Measurements from ENCODE around the gene SAA2. TPM values are rescaled to one million over a fixed set of nuclear protein-coding genes. Genes with fewer than 3 reads are reported as not detected.
"Not testable (repeated sequence)": the region's sequence is repeated elsewhere in the genome, so short reads cannot be mapped to it uniquely, and the experiment has no call there.

SAA2 gene
- not detected for polyA plus RNA-seq (2012; ENCODE audit: insufficient read depth, insufficient read length)

GRCh38 chr11:18248561-18248960 is at the start of gene SAA2:
TSS of gene SAA2 (minus strand) at chr11:18248668. CDS start at chr11:18248011, 657 bp downstream.
- DNase-seq (ENCODE audit: low read depth, low spot score) = no peak
- no peak within 1 kb of the TSS for H3K4me3 ChIP-seq (ENCODE audit: low read length)

- DNase-seq (ENCODE audit: low read depth, low spot score) = no peak
These were observed 46.8 kb upstream of the SAA2 start for GRCh38 chr11:18295316-18295715.

GRCh38 chr11:18294862-18295261 is 46.4 kb upstream of the SAA2 start:
- DNase-seq (ENCODE audit: low read depth, low spot score) = no peak
- H3K4me3 ChIP-seq (ENCODE audit: low read length) = no peak overlapping the region

More at GRCh38 chr11:18295316-18295715, 46.8 kb upstream of the SAA2 start:
- no peak overlapping the region for H3K4me3 ChIP-seq (ENCODE audit: low read length)

- H3K4me3 ChIP-seq (ENCODE audit: low read length) = no peak overlapping the region
- no peak for DNase-seq (ENCODE audit: low read depth, low spot score)
These were observed 40.4 kb upstream of the SAA2 start for GRCh38 chr11:18288911-18289310.

- DNase-seq (ENCODE audit: low read depth, low spot score) = no peak
- no peak overlapping the region for H3K4me3 ChIP-seq (ENCODE audit: low read length)
These were observed 37.4 kb upstream of the SAA2 start for GRCh38 chr11:18285841-18286240.

GRCh38 chr11:18282626-18283025 is 34.2 kb upstream of the SAA2 start:
- no peak for DNase-seq (ENCODE audit: low read depth, low spot score)
- H3K4me3 ChIP-seq (ENCODE audit: low read length) = no peak overlapping the region

- DNase-seq (ENCODE audit: low read depth, low spot score) = no peak
- H3K4me3 ChIP-seq (ENCODE audit: low read length) = no peak overlapping the region
These were observed 32.1 kb upstream of the SAA2 start for GRCh38 chr11:18280438-18281045.

GRCh38 chr11:18277565-18278271 is 29.2 kb upstream of the SAA2 start:
- H3K4me3 ChIP-seq (ENCODE audit: low read length) = no peak overlapping the region
- no peak for DNase-seq (ENCODE audit: low read depth, low spot score)

GRCh38 chr11:18271206-18271605 is 22.7 kb upstream of the SAA2 start:
- no peak for DNase-seq (ENCODE audit: low read depth, low spot score)
- H3K4me3 ChIP-seq (ENCODE audit: low read length) = no peak overlapping the region

- DNase-seq (ENCODE audit: low read depth, low spot score) = no peak
- no peak overlapping the region for H3K4me3 ChIP-seq (ENCODE audit: low read length)
These were observed 21.6 kb upstream of the SAA2 start for GRCh38 chr11:18270102-18270501.

- H3K4me3 ChIP-seq (ENCODE audit: low read length); DNase-seq (ENCODE audit: low read depth, low spot score): not testable (repeated sequence)
These were observed 20.8 kb upstream of the SAA2 start for GRCh38 chr11:18269252-18269651.

- not testable (repeated sequence) for H3K4me3 ChIP-seq (ENCODE audit: low read length); DNase-seq (ENCODE audit: low read depth, low spot score)
These were observed 19.1 kb upstream of the SAA2 start for GRCh38 chr11:18267335-18268133.

GRCh38 chr11:18265949-18266348 is 17.5 kb upstream of the SAA2 start, which contains the start of gene SAA1:
TSS of gene SAA1 (plus strand) at chr11:18266264. CDS start at chr11:18266888, 624 bp downstream.
- H3K4me3 ChIP-seq (ENCODE audit: low read length) = no peak within 1 kb of the TSS
- DNase-seq (ENCODE audit: low read depth, low spot score) = no peak

- DNase-seq (ENCODE audit: low read depth, low spot score) = no peak
These were observed 16.4 kb upstream of the SAA2 start for GRCh38 chr11:18264677-18265555.

GRCh38 chr11:18264035-18264434 is 15.6 kb upstream of the SAA2 start:
- H3K4me3 ChIP-seq (ENCODE audit: low read length) = no peak overlapping the region
- DNase-seq (ENCODE audit: low read depth, low spot score) = no peak

More at GRCh38 chr11:18264677-18265555, 16.4 kb upstream of the SAA2 start:
- no peak overlapping the region for H3K4me3 ChIP-seq (ENCODE audit: low read length)

GRCh38 chr11:18262681-18263350 is 14.3 kb upstream of the SAA2 start:
- DNase-seq (ENCODE audit: low read depth, low spot score) = not testable (repeated sequence)

GRCh38 chr11:18261721-18262120 is 13.3 kb upstream of the SAA2 start:
- DNase-seq (ENCODE audit: low read depth, low spot score) = no peak
- no peak overlapping the region for H3K4me3 ChIP-seq (ENCODE audit: low read length)

More at GRCh38 chr11:18262681-18263350, 14.3 kb upstream of the SAA2 start:
- not testable (repeated sequence) for H3K4me3 ChIP-seq (ENCODE audit: low read length)

GRCh38 chr11:18259259-18259658 is 10.8 kb upstream of the SAA2 start:
- DNase-seq (ENCODE audit: low read depth, low spot score) = no peak
- H3K4me3 ChIP-seq (ENCODE audit: low read length) = no peak overlapping the region
